ENCODE results near the gene PDE1C.

- TF ChIP-seq CTCF (conservative IDR thresholded peaks at IDR 0.05 in 1 of 2, IDR thresholded peaks at IDR 0.05 in 1 of 2; ENCODE audit: low read depth in 1 of 2, low read length in 2 of 2) (no peak), EZH2 (IDR thresholded peaks at IDR 0.05; ENCODE audit: low read length, missing control alignments) (no peak)
Observed at GRCh38 chr7:31917256-31917655, 153.0 kb downstream of the PDE1C start.
